Measurements from ENCODE around the gene FAM184B.

The FAM184B gene

GRCh38 chr4:17773135-17773698 is 8.2 kb downstream of the FAM184B start:
- DNase-seq (ENCODE audit: low read depth in 2 of 2) = no peak

- DNase-seq (ENCODE audit: low read depth in 2 of 2) = no peak
Measured at GRCh38 chr4:17771284-17771908, 10.0 kb downstream of the FAM184B start.

- no peak for DNase-seq (ENCODE audit: low read depth in 2 of 2)
Measured at GRCh38 chr4:17770845-17771244, 10.6 kb downstream of the FAM184B start.

DNA sequence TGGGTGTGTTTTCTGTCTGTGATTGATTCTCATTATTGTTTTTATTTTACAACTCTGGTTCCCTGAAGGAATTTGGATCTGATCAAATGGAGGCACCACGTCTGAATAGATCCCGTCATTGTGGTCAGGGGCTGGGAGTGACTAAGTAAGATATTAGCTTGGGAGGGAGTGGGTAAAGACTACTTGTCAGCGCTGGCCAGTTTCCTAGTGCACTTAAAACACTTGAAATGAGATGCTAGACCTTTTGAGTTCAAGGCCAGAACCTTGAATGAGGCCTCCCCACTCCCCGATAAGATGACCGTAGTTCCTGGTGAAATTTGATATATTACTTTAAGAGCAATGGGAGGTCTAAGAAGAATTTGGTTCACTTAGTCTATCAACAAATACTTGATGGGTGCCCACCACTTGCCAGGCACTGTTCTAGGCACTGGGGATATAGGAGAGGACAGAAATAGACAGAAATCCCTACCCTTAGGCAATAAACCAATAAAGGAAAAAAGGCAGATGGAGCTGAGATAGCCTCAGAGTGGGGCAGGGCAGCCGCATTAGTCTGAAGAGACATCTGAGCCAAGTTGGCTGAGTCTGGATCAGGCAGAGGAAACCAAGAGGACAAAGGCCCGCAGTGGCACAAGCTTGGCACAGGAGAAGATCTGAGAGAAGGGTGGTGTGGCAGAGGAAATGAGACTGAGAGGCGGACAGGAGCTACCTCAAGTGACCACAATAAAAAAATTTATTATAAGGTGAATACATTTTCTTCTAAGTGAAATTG is 11.8 kb downstream of the FAM184B start:
- DNase-seq (ENCODE audit: low read depth in 2 of 2) = no peak

- DNase-seq (ENCODE audit: low read depth in 2 of 2) = no peak
Measured at GRCh38 chr4:17766826-17767458, 14.5 kb downstream of the FAM184B start.

GRCh38 chr4:17765514-17766286 is 15.7 kb downstream of the FAM184B start:
- DNase-seq (ENCODE audit: low read depth in 2 of 2) = no peak

DNA sequence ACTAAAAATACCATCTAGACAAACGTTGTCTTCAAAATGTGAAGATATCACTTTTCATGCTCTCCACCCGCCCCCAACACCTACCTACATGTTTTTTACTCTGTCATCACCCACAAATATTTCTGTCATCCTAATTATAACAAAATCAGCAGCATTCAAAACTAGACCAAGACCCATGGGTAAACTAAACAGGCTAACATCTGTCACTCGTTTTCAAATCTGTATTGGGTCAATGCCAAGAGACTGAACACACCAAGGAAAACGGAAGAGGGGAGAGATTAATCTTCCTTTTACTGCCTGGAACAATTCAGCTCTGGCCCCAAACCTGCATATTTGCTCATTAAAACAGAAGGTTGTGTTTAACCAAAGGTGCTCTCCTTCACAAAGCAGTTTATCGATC is 17.5 kb downstream of the FAM184B start:
- no peak for DNase-seq (ENCODE audit: low read depth in 2 of 2)

DNA sequence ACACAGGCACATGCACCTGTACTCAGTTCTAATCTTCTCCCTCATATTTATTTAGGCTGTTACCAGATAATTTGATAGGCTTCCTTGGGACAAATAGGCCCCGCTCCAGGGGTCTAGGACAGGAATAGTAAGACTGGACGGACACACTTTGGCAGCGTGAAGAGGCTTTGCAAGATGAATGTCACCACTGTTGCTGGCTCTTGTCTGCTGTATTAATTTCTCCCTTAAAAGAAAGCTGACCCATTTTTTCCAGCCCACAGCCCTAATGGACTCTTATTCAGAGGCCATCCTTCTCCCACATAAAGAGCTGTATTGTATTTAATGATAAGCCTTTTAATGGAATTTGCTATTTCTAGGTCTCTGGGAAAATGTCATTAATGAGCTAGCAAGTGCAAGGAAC is 18.0 kb downstream of the FAM184B start:
- DNase-seq (ENCODE audit: low read depth in 2 of 2) = no peak

DNA sequence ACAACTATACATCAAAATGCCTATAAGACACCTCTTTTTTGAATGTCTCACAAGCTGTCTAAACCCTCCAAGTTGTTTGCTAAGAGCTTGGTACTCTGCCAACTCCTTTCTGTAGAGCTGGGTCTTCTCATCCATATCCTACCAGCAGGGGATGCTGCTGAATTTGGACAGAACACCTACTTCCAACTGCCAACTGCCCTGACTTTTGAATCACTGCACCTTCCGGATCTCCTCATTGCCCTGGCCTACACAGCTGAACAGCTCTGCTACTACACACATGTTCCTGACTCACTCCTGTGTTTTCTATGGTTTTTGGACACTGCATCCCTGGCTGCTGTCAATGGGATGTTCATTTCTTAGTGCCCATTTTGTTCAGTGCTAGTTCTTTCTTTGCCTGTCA is 18.7 kb downstream of the FAM184B start:
- no peak for DNase-seq (ENCODE audit: low read depth in 2 of 2)

DNA sequence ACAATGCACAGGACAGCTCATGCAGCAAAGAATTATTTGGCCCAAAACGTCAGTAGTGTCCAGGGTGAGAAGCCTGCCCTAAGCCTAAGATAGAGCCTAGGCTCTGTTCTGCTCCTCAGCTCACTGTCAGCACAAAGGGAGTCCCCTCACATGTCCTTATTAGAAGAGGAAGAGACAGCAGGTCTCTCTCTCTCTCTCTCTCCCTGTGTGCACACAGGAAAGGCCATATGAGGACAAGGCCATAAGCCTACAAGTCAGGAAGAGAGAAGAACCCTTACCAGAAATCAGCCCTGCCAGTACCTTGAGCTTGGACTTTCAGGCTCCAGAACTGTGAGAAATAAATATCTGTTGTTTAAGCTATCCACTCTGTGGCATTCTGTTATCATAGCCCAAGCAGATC is 20.4 kb downstream of the FAM184B start:
- no peak for DNase-seq (ENCODE audit: low read depth in 2 of 2)

DNA sequence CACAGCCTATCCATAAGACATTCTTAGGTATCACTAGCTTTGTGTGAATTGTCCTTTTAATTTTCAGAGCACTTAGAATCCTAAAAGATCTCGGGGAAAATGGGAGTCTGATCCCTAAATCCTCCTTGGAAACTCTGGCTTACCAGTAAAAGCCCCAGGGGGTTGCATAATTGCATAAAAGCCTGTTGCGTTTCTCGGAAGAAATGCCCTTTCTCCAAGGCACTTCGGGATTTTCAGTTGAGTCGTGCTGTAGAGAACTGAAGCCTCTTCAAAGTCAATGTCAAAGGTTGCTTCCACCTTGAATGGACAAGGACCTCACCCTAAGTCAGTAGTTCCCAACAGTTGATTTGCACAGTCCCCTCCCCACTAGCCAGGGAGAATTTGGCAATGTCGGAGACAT is 20.8 kb downstream of the FAM184B start:
- DNase-seq (ENCODE audit: low read depth in 2 of 2) = no peak

GRCh38 chr4:17758485-17758884 is 22.9 kb downstream of the FAM184B start:
- no peak for DNase-seq (ENCODE audit: low read depth in 2 of 2)

- no peak for DNase-seq (ENCODE audit: low read depth in 2 of 2)
Measured at GRCh38 chr4:17757621-17758020, 23.8 kb downstream of the FAM184B start.

GRCh38 chr4:17753646-17754045 is 27.8 kb downstream of the FAM184B start:
- DNase-seq (ENCODE audit: low read depth in 2 of 2) = no peak

GRCh38 chr4:17740702-17741101 is 40.7 kb downstream of the FAM184B start:
- DNase-seq (ENCODE audit: low read depth in 2 of 2) = no peak

- DNase-seq (ENCODE audit: low read depth in 2 of 2) = no peak
Measured at GRCh38 chr4:17736484-17736883, 44.9 kb downstream of the FAM184B start.

- no peak for DNase-seq (ENCODE audit: low read depth in 2 of 2)
Measured at GRCh38 chr4:17726911-17727310, 54.5 kb downstream of the FAM184B start.

DNA sequence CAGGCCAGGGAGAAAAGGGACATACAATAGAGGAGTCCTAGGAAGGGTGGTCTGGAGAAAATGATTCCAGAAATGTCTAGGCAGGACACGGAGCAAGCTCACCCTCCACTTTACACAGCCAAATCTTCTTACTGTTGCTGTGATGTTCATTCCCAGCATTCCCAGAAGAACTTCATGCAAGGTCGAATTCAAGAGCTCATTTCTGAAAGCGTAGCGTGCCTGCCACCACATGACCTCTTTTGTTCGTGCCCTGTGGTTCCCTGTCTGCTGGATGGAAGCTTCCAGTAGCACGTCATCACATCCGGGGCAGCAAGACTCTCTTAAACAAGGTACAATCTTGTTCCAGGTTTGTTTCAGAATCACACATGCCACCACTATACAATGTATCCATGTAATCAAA is 57.8 kb downstream of the FAM184B start:
- no peak for DNase-seq (ENCODE audit: low read depth in 2 of 2)

DNA sequence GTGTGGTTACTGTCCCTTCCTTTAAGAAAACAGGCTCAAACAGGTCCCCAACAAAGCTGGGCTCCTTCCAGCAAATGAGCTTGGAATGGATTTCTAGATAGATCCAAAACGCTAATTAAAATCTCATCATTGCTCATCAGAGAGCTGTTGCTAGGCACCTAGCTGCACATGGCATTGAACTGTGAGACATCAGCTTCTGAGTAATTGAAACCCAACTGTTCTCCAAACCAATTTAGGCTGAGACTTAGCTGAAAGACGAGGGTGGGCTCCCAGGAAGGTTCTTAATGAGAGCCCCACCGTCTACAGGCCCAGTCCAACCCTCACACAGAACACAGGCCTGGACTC is 59.1 kb downstream of the FAM184B start:
- no peak for DNase-seq (ENCODE audit: low read depth in 2 of 2)

GRCh38 chr4:17721496-17722355 is 59.7 kb downstream of the FAM184B start:
- DNase-seq (ENCODE audit: low read depth in 2 of 2) = no peak

DNA sequence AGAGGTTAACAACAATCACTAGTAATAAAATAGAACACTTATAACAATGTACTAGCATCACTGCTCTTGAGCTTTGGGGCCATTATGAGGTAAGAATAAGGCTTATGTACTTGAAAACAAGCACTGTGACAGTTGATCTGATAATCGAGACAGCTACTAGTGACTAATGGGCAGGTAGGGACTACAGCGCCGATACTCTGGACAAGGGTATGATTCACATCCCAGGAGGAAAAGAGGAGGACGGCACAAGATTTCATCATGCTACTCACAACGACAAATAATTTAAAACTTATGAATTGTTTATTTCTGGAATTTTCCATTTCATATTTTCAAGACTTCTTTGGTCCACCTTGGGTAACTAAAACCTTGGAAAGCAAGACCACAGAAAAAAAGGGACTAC is 62.3 kb downstream of the FAM184B start:
- no peak for DNase-seq (ENCODE audit: low read depth in 2 of 2)

All from stimulated activated CD8-positive, alpha-beta memory T cell treated with anti-CD3 and anti-CD28 coated beads, Interleukin-2, amount 100 ng/mL, for 1 hour (primary cell).